ENCODE data around the gene PANX3. TPM values are rescaled to one million over a fixed set of nuclear protein-coding genes. Genes with fewer than 3 reads are reported as not detected.
A peak's percentile ranks its signal among the peaks of the same experiment; 100 is the strongest.
"Not testable (repeated sequence)": the region's sequence is repeated elsewhere in the genome, so short reads cannot be mapped to it uniquely, and the experiment has no call there.

The PANX3 gene
- total RNA-seq, 2 experiments from 2014 or later, result not detected

- Mint-ChIP-seq H3K9me3 (no peaks in the 10 kb centered on the region), H3K4me3 (no peak overlapping the region), H3K27ac (no peak overlapping the region), H3K27me3 (peaks cover 25% of the 10 kb centered on the region), H3K36me3 (ENCODE audit: low read depth) (no peaks in the 10 kb centered on the region), H3K4me1 (no peaks in the 10 kb centered on the region)
- DNase-seq, result no peak
- POLR2A ChIA-PET, result no interaction called here
- CTCF ChIA-PET, result no interaction called here
Observed at GRCh38 chr11:124597626-124598025, 13.6 kb upstream of the PANX3 start.

DNA sequence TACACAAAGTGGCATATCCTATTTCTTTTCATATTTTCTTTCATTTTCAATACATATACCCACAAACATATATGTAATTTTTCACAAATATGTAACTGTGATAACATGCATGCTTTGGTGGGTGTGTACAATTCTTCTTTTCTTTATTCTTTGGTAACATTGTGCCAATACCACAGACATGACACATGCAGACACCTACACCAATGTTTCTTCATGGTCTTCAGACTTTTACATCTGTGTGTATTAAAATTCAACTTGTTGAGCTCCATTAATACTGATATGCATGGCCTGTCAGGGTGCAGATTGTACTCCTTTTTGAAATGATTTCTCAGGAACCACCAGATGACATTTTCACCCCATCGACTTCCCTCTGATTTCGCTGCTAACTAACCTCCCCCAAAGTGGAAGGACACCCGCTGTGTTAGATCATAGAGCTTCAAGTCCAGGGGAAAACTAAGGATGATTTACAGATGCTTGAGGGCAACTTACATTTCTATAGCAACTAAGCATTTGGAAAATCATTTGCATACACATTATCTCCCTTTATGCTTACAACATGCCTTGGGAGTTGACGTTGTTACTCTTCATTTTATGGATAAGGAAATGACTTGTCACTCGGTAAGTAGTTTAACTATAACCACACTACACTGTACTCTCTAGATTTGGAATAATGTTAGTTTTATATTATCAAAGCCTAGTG lies 10.5 kb upstream of the PANX3 start:
- no peaks in the 10 kb centered on the region for H3K4me1 Mint-ChIP-seq
- DNase-seq, result no peak
- no peaks in the 10 kb centered on the region for H3K36me3 Mint-ChIP-seq (ENCODE audit: low read depth)
- H3K4me3 Mint-ChIP-seq, result no peak overlapping the region
- ChIA-PET CTCF (interaction anchor here (1.0 kb wide), 1 partner anchor 199 kb away, joined by 4 read pairs; no protein-coding TSS in a partner anchor), POLR2A (no interaction called here)
- H3K27me3 Mint-ChIP-seq, result peaks cover 19% of the 10 kb centered on the region
- no peak overlapping the region for H3K27ac Mint-ChIP-seq
- no peaks in the 10 kb centered on the region for H3K9me3 Mint-ChIP-seq

DNA sequence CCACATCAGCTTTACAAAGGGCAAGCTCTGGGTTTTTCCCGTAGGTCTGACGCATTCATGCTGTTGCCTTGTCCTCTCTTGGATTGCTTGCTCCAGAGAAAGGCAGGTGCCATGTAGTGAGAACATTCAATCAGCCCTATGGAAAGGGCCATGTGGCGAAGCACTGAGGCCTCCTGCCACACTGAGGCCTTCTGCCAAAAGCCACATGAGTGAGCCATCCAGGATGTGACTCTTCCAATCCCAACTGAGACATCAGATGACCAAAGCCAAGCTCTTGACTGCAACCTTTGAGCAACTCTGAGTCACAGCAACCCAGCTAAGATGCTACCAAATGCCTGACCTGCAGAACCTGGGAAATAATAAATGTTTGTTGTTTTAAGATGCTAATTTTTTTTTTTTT lies 9.0 kb upstream of the PANX3 start:
- H3K4me1 Mint-ChIP-seq, result no peaks in the 10 kb centered on the region
- CTCF ChIA-PET, result no interaction called here
- H3K27ac Mint-ChIP-seq, result no peak overlapping the region
- H3K27me3 Mint-ChIP-seq, result peaks cover 16% of the 10 kb centered on the region
- no peaks in the 10 kb centered on the region for H3K36me3 Mint-ChIP-seq (ENCODE audit: low read depth)
- no peak for DNase-seq
- POLR2A ChIA-PET, result no interaction called here
- H3K4me3 Mint-ChIP-seq, result no peak overlapping the region
- no peaks in the 10 kb centered on the region for H3K9me3 Mint-ChIP-seq

DNA sequence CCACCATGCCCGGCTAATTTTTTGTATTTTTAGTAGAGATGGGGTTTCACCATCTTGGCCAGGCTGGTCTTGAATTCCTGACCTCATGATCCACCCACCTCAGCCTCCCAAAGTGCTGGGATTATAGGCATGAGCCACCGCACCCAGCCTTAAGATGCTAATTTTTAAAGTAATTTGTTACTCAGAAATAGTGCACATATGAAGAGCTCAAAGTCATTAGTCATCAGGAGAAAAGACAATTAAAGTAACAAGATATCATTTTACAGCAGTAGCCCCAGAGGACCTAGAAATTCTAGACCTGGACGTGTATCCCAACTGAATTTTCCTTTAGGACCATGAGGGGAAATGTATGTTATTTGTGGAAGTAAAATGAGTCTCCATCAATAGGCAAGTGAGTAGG lies 8.5 kb upstream of the PANX3 start:
- H3K36me3 Mint-ChIP-seq (ENCODE audit: low read depth); POLR2A ChIA-PET; DNase-seq; H3K27ac Mint-ChIP-seq; CTCF ChIA-PET; H3K9me3 Mint-ChIP-seq; H3K4me1 Mint-ChIP-seq; H3K4me3 Mint-ChIP-seq: not testable (repeated sequence)
- peaks cover 11% of the 10 kb centered on the region for H3K27me3 Mint-ChIP-seq

DNA sequence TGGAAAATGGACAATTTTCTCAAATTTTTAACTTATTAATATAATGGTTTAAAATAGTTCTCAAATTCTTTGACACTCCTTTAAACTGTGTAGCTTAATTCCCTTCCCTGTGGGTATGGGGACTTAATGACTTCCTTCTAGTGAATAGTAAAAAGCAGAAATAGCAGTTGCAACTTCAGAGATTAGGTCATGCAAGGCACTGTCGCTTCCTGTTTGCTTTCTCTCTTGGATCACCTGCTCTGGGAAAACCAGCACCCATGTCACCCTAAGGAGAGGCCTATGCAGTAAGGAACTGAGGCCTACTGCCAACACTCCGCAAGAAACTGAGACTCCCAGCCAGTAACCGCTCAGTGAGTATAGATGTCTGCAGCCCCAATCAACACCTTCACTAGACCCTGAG lies 5.5 kb upstream of the PANX3 start:
- H3K4me1 Mint-ChIP-seq, result no peaks in the 10 kb centered on the region
- no peak for DNase-seq
- no peaks in the 10 kb centered on the region for H3K36me3 Mint-ChIP-seq (ENCODE audit: low read depth)
- H3K27me3 Mint-ChIP-seq, result peaks cover 4% of the 10 kb centered on the region
- no peak overlapping the region for H3K4me3 Mint-ChIP-seq
- ChIA-PET POLR2A (no interaction called here), CTCF (no interaction called here)
- H3K27ac Mint-ChIP-seq, result no peak overlapping the region
- no peaks in the 10 kb centered on the region for H3K9me3 Mint-ChIP-seq

DNA sequence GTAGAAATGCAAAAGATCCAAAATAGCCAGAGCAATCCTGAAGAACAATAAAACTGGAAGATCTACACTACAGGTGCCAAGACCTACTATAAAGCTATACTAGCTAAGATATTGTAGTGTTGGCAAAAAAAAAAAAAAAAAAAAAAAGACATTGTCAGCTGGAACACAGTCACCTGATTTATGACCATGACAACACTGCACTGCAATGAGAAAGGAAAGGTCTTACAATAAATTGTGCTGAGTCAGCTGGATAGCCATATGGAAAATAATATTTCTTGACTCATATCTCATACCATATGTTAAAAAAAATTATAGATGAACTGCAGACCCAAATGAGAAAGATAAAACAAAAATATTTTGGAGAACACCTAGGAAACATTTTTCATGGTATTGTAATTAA lies 3.1 kb upstream of the PANX3 start:
- CTCF ChIA-PET, result no interaction called here
- POLR2A ChIA-PET, result no interaction called here

DNA sequence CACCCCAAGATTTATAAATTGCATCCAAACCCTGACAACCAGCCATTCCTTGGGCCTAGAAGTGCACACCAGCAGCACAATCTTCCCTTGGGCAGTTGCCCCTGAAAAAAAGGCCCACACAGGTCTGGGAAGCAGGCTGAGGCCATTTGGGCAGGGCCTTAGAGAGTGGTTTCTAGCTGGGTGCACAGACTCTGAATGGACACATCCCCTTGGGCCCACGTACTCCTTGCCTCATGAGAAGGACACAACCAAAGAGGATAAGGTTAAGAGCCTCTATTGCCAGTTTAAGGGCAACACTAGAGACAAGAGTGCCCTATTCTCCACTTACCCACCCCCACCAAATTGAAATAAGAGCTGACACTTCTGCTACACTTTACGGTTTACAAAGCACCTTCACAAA lies 933 bp upstream of the PANX3 start:
- no peaks in the 10 kb centered on the region for H3K27me3 Mint-ChIP-seq
- H3K4me1 Mint-ChIP-seq, result peaks cover 13% of the 10 kb centered on the region
- ChIA-PET POLR2A (no interaction called here), CTCF (no interaction called here)
- no peaks in the 10 kb centered on the region for H3K36me3 Mint-ChIP-seq (ENCODE audit: low read depth)
- H3K4me3 Mint-ChIP-seq, result no peak overlapping the region
- DNase-seq, result no peak
- no peak overlapping the region for H3K27ac Mint-ChIP-seq
- H3K9me3 Mint-ChIP-seq, result no peaks in the 10 kb centered on the region

More for the DNA sequence above, 3.1 kb upstream of the PANX3 start:
- Mint-ChIP-seq H3K4me3 (no peak overlapping the region), H3K36me3 (ENCODE audit: low read depth) (no peaks in the 10 kb centered on the region), H3K9me3 (no peaks in the 10 kb centered on the region), H3K27me3 (no peaks in the 10 kb centered on the region), H3K4me1 (peaks cover 13% of the 10 kb centered on the region), H3K27ac (no peak overlapping the region)
- DNase-seq, result no peak

GRCh38 chr11:124612045-124612444 lies 817 bp downstream of the PANX3 start:
- ChIA-PET CTCF (interaction anchor here (0.7 to 1.7 kb wide), 3 partner anchors 11 to 194 kb away, joined by 4 read pairs; partner anchors contain the start of gene TBRG1), POLR2A (interaction anchor here (1.4 kb wide), 1 partner anchor 11 kb away, joined by 7 read pairs; the partner anchor contains the start of gene TBRG1)
- H3K27me3 Mint-ChIP-seq, result no peaks in the 10 kb centered on the region
- H3K27ac Mint-ChIP-seq, result no peak overlapping the region
- H3K9me3 Mint-ChIP-seq, result no peaks in the 10 kb centered on the region
- H3K4me3 Mint-ChIP-seq, result no peak overlapping the region
- peaks cover 13% of the 10 kb centered on the region for H3K4me1 Mint-ChIP-seq
- peak; percentile 33 for DNase-seq
- no peaks in the 10 kb centered on the region for H3K36me3 Mint-ChIP-seq (ENCODE audit: low read depth)

DNA sequence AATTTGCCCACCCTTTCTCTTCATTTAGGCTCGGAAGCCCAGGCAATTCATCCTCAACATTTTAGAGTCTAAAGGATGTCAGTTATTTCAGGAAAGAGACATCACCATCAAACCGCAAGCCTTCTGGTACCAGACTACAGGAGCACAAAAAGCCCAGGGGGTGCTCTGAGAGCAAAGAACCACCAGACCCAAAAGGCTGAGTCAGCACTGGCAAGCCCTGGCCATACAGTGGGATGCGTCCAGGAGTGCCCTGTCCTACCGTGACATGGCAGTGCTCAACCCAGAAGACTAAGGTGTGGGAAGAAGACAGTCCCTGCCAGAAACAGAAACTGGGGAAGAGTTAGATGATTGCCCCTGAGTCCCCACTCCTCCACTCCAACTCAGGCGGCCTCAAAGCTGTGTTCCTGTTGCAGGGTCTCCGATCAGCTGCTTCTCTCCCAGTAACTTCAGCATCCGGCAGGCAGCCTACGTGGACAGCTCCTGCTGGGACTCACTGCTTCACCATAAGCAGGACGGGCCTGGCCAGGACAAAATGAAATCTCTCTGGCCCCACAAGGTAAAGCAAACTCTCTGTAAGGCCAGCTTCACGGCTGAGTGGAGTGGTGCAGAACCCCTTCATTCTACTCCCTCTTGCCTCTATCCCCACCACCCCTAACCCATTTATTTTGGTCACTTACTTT lies 1.5 kb downstream of the PANX3 start:
- H3K27me3 Mint-ChIP-seq, result peaks cover 3% of the 10 kb centered on the region
- ChIA-PET POLR2A (interaction anchor here (1.4 kb wide), 1 partner anchor 10 kb away, joined by 7 read pairs; the partner anchor contains the start of gene TBRG1), CTCF (interaction anchor here (1.3 to 1.7 kb wide), 2 partner anchors 10 to 27 kb away, joined by 4 read pairs; partner anchors contain the start of gene TBRG1)
- no peak overlapping the region for H3K4me3 Mint-ChIP-seq
- H3K4me1 Mint-ChIP-seq, result peaks cover 13% of the 10 kb centered on the region
- no peaks in the 10 kb centered on the region for H3K9me3 Mint-ChIP-seq
- no peaks in the 10 kb centered on the region for H3K36me3 Mint-ChIP-seq (ENCODE audit: low read depth)
- no peak overlapping the region for H3K27ac Mint-ChIP-seq
- no peak for DNase-seq

- Mint-ChIP-seq H3K4me3 (no peak overlapping the region), H3K27ac (no peak overlapping the region), H3K9me3 (no peaks in the 10 kb centered on the region), H3K36me3 (ENCODE audit: low read depth) (peaks cover under 1% of the 10 kb centered on the region), H3K27me3 (peaks cover 20% of the 10 kb centered on the region), H3K4me1 (peaks cover 12% of the 10 kb centered on the region)
- ChIA-PET POLR2A (no interaction called here), CTCF (interaction anchor here (0.6 kb wide), 1 partner anchor 175 kb away, joined by 3 read pairs; no protein-coding TSS in a partner anchor)
- no peak for DNase-seq
Observed at GRCh38 chr11:124618863-124619262, 7.6 kb downstream of the PANX3 start.

GRCh38 chr11:124622531-124623451 lies 11.6 kb downstream of the PANX3 start, which contains the start of gene TBRG1:
Gene TBRG1, plus strand, starts transcription at chr11:124622864. Its CDS starts 220 bp downstream, at chr11:124623084.
- peaks cover 17% of the 10 kb centered on the region for H3K27me3 Mint-ChIP-seq
- no peaks in the 10 kb centered on the region for H3K9me3 Mint-ChIP-seq
- ChIA-PET CTCF (interaction anchor here (0.9 to 1.8 kb wide), 9 partner anchors 9 to 141 kb away, joined by 3 to 5 read pairs (median 3); no protein-coding TSS in a partner anchor), POLR2A (interaction anchor here (0.8 to 2.8 kb wide), 11 partner anchors 8 to 947 kb away, joined by 3 to 9 read pairs (median 5); partner anchors contain the start of genes PANX3, SIAE and SPA17)
- peak; percentile 83 for DNase-seq
- peaks cover 27% of the 10 kb centered on the region for H3K36me3 Mint-ChIP-seq (ENCODE audit: low read depth)
- H3K4me3 Mint-ChIP-seq, result peak within 1 kb of the TSS; percentile 84
- H3K4me1 Mint-ChIP-seq, result peaks cover 33% of the 10 kb centered on the region
- H3K27ac Mint-ChIP-seq, result peak within 1 kb of the TSS; percentile 82

GRCh38 chr11:124623861-124624525 lies 12.8 kb downstream of the PANX3 start:
- H3K36me3 Mint-ChIP-seq (ENCODE audit: low read depth), result peaks cover 35% of the 10 kb centered on the region

More at GRCh38 chr11:124623861-124624525, 12.8 kb downstream of the PANX3 start:
- Mint-ChIP-seq H3K4me1 (peaks cover 35% of the 10 kb centered on the region), H3K27ac (peak overlapping the region; percentile 8), H3K27me3 (peaks cover 14% of the 10 kb centered on the region), H3K9me3 (no peaks in the 10 kb centered on the region), H3K4me3 (peak overlapping the region; percentile 84)
- DNase-seq, result no peak
- ChIA-PET POLR2A (interaction anchor here (0.5 to 2.8 kb wide), 6 partner anchors 9 to 191 kb away, joined by 3 to 9 read pairs (median 6); partner anchors contain the start of genes SIAE and SPA17), CTCF (interaction anchor here (0.7 to 1.8 kb wide), 9 partner anchors 8 to 891 kb away, joined by 3 to 5 read pairs (median 3); no protein-coding TSS in a partner anchor)
